ENCODE data around the gene KIF13A. TPM values are rescaled to one million over a fixed set of nuclear protein-coding genes. Genes with fewer than 3 reads are reported as not detected.

The KIF13A gene
- total and polyA plus RNA-seq, 9 of the 15 experiments (the other 6 are each of a cell fraction or from before 2014, with no cell fraction given), result 3.6 to 44.3 (median 29.7) TPM

- intact Hi-C loops (cut with micrococcal nuclease), result no loop called here
- 77% methylated on average over 3 of the region's 3 CpGs for WGBS (ENCODE audit: insufficient coverage, low coverage, missing lambda C conversion rate)
- ATAC-seq (no peak), FAIRE-seq (no peak), DNase-seq (ENCODE audit: extremely low read depth in 1 of 4, low spot score in 3 of 4) (no peak)
- Histone ChIP-seq H3K27me3 (ENCODE audit: control insufficient read depth in 2 of 2, insufficient read depth in 2 of 2, low read length in 2 of 2) (no peaks in the 10 kb centered on the region), H4K20me1 (replicated peaks; ENCODE audit: control insufficient read depth, insufficient read depth, low read length) (no peaks in the 10 kb centered on the region), H3K9me3 (replicated peaks; ENCODE audit: control insufficient read depth, insufficient read depth, low read depth, low read length) (no peaks in the 10 kb centered on the region; the same call in 1 of the 2 replicates), H2AFZ (ENCODE audit: low read depth, low read length) (no peak overlapping the region), H3K4me3 (no peak overlapping the region), H3K4me2 (ENCODE audit: insufficient read depth, low read length) (no peak overlapping the region), H3K4me1 (replicated peaks in 1 of 2; ENCODE audit: control insufficient read depth in 2 of 2, insufficient read depth in 2 of 2, low read length in 2 of 2) (peaks cover 27 to 52% of the 10 kb centered on the region in 2 experiments), H3K79me2 (ENCODE audit: control insufficient read depth, insufficient read depth, low read length) (peaks cover 3% of the 10 kb centered on the region; the same call in 1 of the 3 replicates), H3K27ac (ENCODE audit: extremely low read depth, low read depth, low read length) (no peak overlapping the region), H3K9me1 (ENCODE audit: control insufficient read depth, insufficient read depth, low read length) (no peaks in the 10 kb centered on the region), H3K9ac (ENCODE audit: insufficient read depth in 1 of 2, low read depth in 2 of 2, low read length in 2 of 2) (no peak overlapping the region), H3K36me3 (ENCODE audit: control insufficient read depth, insufficient read depth, low read length) (peaks cover 5% of the 10 kb centered on the region; the same call in 1 of the 3 replicates)
- ChIA-PET CTCF (ENCODE audit: low intra/inter-chr PET ratio) (no interaction called here), POLR2A (no interaction called here)
- no TSS peak for BruUV-seq (replicated peaks)
- in situ Hi-C loops (cut with MboI), result no loop called here
- no peak for TF ChIP-seq NBN (IDR thresholded peaks at IDR 0.05; ENCODE audit: low read depth)
- TF ChIP-seq KLF6 (CRISPR knock-in tag; IDR thresholded peaks at IDR 0.05; ENCODE audit: borderline replicate concordance), result no peak
- no peak for TF ChIP-seq RAD21 (CRISPR knock-in tag; conservative IDR thresholded peaks at IDR 0.05 in 1 of 2, IDR thresholded peaks at IDR 0.05 in 1 of 2)
- no peak for TF ChIP-seq ZFX (CRISPR knock-in tag; IDR thresholded peaks at IDR 0.05)
- no peak for TF ChIP-seq ZNF764 (CRISPR knock-in tag; IDR thresholded peaks at IDR 0.05; ENCODE audit: low read depth)
- TF ChIP-seq ZFP36 (IDR thresholded peaks at IDR 0.05; ENCODE audit: low read depth, low read length, partially characterized antibody), result no peak
- no peak for TF ChIP-seq POLR2AphosphoS5 (IDR thresholded peaks at IDR 0.05; ENCODE audit: control insufficient read depth, insufficient read depth, low read depth, low read length)
- TF ChIP-seq, protein P1, sequence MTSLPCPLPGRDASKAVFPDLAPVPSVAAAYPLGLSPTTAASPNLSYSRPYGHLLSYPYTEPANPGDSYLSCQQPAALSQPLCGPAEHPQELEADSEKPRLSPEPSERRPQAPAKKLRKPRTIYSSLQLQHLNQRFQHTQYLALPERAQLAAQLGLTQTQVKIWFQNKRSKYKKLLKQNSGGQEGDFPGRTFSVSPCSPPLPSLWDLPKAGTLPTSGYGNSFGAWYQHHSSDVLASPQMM (CRISPR knock-in tag; IDR thresholded peaks at IDR 0.05), result no peak
- TF ChIP-seq ZNF589 (CRISPR knock-in tag; IDR thresholded peaks at IDR 0.05; ENCODE audit: low read depth), result no peak
- no peak for TF ChIP-seq NCOA2 (IDR thresholded peaks at IDR 0.05; ENCODE audit: partially characterized antibody in 2 of 2)
- TF ChIP-seq, protein P2, sequence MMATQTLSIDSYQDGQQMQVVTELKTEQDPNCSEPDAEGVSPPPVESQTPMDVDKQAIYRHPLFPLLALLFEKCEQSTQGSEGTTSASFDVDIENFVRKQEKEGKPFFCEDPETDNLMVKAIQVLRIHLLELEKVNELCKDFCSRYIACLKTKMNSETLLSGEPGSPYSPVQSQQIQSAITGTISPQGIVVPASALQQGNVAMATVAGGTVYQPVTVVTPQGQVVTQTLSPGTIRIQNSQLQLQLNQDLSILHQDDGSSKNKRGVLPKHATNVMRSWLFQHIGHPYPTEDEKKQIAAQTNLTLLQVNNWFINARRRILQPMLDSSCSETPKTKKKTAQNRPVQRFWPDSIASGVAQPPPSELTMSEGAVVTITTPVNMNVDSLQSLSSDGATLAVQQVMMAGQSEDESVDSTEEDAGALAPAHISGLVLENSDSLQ (IDR thresholded peaks at IDR 0.05), result no peak
- TF ChIP-seq E2F8 (IDR thresholded peaks at IDR 0.05; ENCODE audit: low read depth, partially characterized antibody), result no peak
- no peak for TF ChIP-seq ZNF695 (CRISPR knock-in tag; IDR thresholded peaks at IDR 0.05)
- TF ChIP-seq ZSCAN29 (IDR thresholded peaks at IDR 0.05), result no peak
- no peak for TF ChIP-seq TAF9B (IDR thresholded peaks at IDR 0.05; ENCODE audit: partially characterized antibody)
- TF ChIP-seq KDM5B (IDR thresholded peaks at IDR 0.05; ENCODE audit: insufficient replicate concordance, low read depth, low read length), result no peak
- TF ChIP-seq PML (IDR thresholded peaks at IDR 0.05; ENCODE audit: low read length), result no peak
These were observed 115.6 kb downstream of the KIF13A start for GRCh38 chr6:17871836-17872235.
